PC-3 (cell line): ENCODE results near the gene HMCN2.

Experiments
- EZH2 ChIP-seq: fragments of 300-600 bp; sonication (generic); IDR thresholded peaks from one replicate; pipeline ENCODE4 v1.6.1; 2017; ENCODE audit warnings: antibody characterized with exemption, mild to moderate bottlenecking, low read length; ENCODE audit not compliant: unreplicated experiment
- TF ChIP-seq, protein P1 (sequence below): fragments of 300-600 bp; sonication (generic); conservative IDR thresholded peaks from 2 replicates; pipeline ENCODE4 v1.5.1; 2017; ENCODE audit warnings: antibody characterized with exemption, low read depth, mild to moderate bottlenecking, low read length

DNA sequence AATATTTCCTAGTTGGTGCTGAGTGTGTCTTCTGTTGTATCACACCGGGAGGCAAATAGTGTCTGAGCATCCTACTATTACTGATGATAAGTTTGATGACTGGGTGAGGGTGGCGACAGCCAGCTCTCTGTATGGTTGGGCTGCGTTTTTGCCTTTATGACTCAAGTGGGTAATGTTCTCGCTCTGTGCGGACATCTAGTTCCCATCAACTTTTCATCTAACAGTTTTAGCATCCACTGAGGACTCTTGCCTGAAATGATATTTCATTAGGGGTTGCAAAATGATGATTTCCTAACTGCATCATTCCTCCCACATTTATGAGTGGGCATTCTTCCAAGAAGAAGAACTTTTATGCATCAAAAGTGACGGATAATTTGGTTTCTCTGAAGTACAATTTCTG is 26.5 kb downstream of the HMCN2 start:
- TF ChIP-seq, protein P1, sequence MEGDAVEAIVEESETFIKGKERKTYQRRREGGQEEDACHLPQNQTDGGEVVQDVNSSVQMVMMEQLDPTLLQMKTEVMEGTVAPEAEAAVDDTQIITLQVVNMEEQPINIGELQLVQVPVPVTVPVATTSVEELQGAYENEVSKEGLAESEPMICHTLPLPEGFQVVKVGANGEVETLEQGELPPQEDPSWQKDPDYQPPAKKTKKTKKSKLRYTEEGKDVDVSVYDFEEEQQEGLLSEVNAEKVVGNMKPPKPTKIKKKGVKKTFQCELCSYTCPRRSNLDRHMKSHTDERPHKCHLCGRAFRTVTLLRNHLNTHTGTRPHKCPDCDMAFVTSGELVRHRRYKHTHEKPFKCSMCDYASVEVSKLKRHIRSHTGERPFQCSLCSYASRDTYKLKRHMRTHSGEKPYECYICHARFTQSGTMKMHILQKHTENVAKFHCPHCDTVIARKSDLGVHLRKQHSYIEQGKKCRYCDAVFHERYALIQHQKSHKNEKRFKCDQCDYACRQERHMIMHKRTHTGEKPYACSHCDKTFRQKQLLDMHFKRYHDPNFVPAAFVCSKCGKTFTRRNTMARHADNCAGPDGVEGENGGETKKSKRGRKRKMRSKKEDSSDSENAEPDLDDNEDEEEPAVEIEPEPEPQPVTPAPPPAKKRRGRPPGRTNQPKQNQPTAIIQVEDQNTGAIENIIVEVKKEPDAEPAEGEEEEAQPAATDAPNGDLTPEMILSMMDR: no peak
- TF ChIP-seq EZH2: no peak
